Cerebellar nuclear complex (tissue), 1 donor: ENCODE data around the gene KCNIP4.

Source experiments
- DNase-seq, 2 experiments: peaks; one replicate each; lab custom pipeline; 2025; lab: John Stamatoyannopoulos, UW

The KCNIP4 gene

GRCh38 chr4:21688596-21689265 lies 259.8 kb downstream of the KCNIP4 start:
- no peak for DNase-seq

- DNase-seq = no peak
Observed at GRCh38 chr4:21685911-21686310, 262.7 kb downstream of the KCNIP4 start.

GRCh38 chr4:21680326-21680898 lies 268.2 kb downstream of the KCNIP4 start:
- DNase-seq = no peak

GRCh38 chr4:21678711-21679110 lies 269.9 kb downstream of the KCNIP4 start:
- no peak for DNase-seq

- DNase-seq = no peak
Observed at GRCh38 chr4:21677173-21677572, 271.4 kb downstream of the KCNIP4 start.

GRCh38 chr4:21664355-21664754 lies 284.2 kb downstream of the KCNIP4 start:
- DNase-seq = no peak

GRCh38 chr4:21656832-21657231 lies 291.7 kb downstream of the KCNIP4 start:
- no peak for DNase-seq

GRCh38 chr4:21655031-21655430 lies 293.5 kb downstream of the KCNIP4 start:
- DNase-seq = peak; percentile 14 to 54

- no peak for DNase-seq
Observed at GRCh38 chr4:21652508-21653231, 295.9 kb downstream of the KCNIP4 start.

- no peak for DNase-seq
Observed at GRCh38 chr4:21649391-21650090, 299.0 kb downstream of the KCNIP4 start.

GRCh38 chr4:21645776-21646175 lies 302.8 kb downstream of the KCNIP4 start:
- no peak for DNase-seq

GRCh38 chr4:21641696-21642095 lies 306.9 kb downstream of the KCNIP4 start:
- DNase-seq = peak; percentile 41 to 61

GRCh38 chr4:21638171-21638725 lies 310.3 kb downstream of the KCNIP4 start:
- DNase-seq = peak in 1 of 2 experiments; percentile 65

- peak in 1 of 2 experiments; percentile 13 for DNase-seq
Observed at GRCh38 chr4:21628916-21629610, 319.5 kb downstream of the KCNIP4 start.

- no peak for DNase-seq
Observed at GRCh38 chr4:21628116-21628670, 320.4 kb downstream of the KCNIP4 start.

- DNase-seq = no peak
Observed at GRCh38 chr4:21625447-21625846, 323.1 kb downstream of the KCNIP4 start.

GRCh38 chr4:21605006-21605405 lies 343.6 kb downstream of the KCNIP4 start:
- peak in 1 of 2 experiments; percentile 33 for DNase-seq

GRCh38 chr4:21596521-21596920 lies 352.1 kb downstream of the KCNIP4 start:
- no peak for DNase-seq

GRCh38 chr4:21593671-21594001 lies 354.9 kb downstream of the KCNIP4 start:
- peak in 1 of 2 experiments; percentile 35 for DNase-seq

- peak in 1 of 2 experiments; percentile 35 for DNase-seq
Observed at GRCh38 chr4:21592970-21593670, 355.5 kb downstream of the KCNIP4 start.

- no peak for DNase-seq
Observed at GRCh38 chr4:21577056-21577455, 371.5 kb downstream of the KCNIP4 start.
